Epithelial cell of prostate (primary cell): Measurements from ENCODE around the gene TJP1.
"Not testable (repeated sequence)": the region's sequence is repeated elsewhere in the genome, so short reads cannot be mapped to it uniquely, and the experiment has no call there.

Experiments
- DNase-seq: peaks from one replicate; pipeline ENCODE4 v3.0.0-alpha.2; 2011; ENCODE audit warnings: low read depth, low spot score
- H3K27ac ChIP-seq: fragments of 450-650 bp; 2 replicates; pipeline ENCODE4 v1.5.1; 2017; ENCODE audit warnings: mild to moderate bottlenecking

The TJP1 gene

DNA sequence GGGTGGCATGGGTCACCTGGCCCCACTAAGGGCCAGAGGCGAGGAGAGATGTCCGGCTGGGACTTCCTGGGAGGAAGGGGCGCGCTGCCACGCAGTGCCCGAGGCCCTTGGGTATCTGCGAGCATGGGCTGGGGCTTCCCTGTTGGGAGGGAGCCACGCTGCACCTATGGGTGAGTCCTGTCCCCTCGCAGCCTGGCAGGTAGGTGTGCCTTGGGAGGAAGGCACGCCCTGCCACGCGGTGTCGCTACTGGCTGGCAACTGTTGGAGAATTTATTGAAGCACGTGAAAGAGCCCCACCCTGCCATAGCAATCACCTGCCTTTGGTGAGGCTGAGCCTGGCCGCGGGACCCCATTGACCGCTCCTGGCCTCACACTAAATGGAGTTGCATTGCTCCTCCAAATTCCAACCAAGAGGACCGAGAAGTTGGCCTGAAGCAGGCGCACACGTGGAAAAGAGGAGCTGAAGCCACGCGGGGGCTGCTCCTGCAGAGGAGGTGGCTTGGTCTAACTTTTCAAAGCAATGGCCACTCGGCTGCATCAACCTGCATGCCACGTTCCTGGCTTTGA lies 134.2 kb downstream of the TJP1 start:
- DNase-seq, result no peak
- no peak overlapping the region for H3K27ac ChIP-seq

- no peak for DNase-seq
- no peak overlapping the region for H3K27ac ChIP-seq
Measured at GRCh38 chr15:29687204-29687815, 135.0 kb downstream of the TJP1 start.

DNA sequence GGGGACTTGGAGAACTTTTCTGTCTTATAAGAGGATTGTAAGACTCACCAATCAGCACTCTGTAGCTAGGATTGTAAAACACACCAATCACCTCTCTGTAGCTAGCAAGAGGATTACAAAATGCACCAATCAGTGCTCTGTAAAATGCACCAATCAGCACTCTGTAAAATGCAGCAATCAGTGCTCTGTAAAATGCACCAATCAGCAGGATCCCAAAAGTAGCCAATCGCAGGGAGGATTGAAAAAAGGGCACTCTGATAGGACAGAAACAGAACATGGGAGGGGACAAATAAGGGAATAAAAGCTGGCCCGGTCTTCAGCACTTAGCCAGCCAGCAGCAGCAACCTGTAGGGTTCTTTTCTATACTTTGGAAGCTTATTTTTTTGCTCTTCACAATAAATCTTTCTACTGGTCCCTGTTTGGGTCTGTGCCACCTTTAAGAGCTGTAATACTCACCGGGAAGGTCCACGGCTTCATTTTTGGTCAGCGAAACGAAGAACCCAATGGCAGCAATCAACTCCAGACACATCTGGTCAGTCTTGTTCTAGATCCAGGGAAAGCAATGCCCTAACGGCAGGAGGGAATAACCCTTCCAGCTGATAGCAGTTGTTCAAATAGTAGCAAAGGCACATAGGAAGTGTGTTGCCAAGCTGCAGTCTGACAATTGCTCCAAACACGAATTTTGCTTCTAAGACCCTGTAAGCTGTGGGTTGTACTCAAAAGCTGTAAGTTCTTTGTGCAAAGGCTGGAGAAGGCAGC lies 135.6 kb downstream of the TJP1 start:
- no peak for DNase-seq
- H3K27ac ChIP-seq, result no peak overlapping the region

GRCh38 chr15:29686079-29686425 lies 136.2 kb downstream of the TJP1 start:
- DNase-seq, result no peak
- no peak overlapping the region for H3K27ac ChIP-seq

DNA sequence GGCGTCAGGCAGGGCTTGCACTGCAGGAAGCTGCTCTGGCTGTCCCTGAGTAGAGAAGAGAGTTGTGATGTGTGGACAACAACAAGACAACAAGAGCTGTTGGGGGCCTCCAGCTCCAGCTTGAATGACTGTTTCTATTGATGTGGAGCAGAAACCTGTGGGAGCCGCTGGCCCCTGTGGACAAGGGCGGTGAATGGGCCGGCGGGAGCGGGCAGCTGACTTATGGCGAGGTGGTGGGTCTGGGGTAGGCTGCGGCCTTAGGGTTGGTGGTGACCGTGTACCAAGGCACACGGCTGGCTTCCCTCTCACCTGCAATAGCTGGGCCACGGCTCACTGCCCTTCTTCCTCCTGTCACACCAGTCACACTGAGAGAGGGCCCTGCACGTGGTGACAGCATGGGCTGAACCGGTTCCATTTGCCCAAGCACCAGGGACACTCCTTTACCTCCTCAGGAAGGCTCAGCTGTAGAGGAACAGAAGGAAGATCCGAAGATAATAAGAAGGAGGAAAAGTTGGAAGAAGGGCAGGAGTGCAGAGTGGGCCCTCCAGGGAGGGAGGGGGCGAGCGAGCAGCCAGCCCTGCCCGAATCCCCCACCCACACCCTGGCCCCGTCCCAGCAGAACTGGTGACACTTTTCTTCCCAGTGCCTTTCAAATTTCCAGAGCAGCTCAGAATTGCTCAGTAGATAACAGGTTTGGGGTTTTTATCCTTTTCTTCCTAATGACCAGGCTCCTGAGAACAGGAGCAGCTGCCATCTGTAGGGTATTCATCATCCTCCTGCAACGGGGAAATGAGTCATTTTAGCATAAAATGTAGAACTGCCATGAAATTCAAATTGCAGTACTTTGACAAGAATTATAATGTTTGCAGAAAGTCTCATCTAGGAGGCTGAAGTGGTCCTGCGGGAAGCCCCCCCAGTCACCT lies 136.9 kb downstream of the TJP1 start:
- DNase-seq, result no peak

GRCh38 chr15:29682781-29683180 lies 139.5 kb downstream of the TJP1 start:
- H3K27ac ChIP-seq, result no peak overlapping the region
- no peak for DNase-seq

More for the DNA sequence above, 136.9 kb downstream of the TJP1 start:
- no peak overlapping the region for H3K27ac ChIP-seq

GRCh38 chr15:29682361-29682760 lies 139.9 kb downstream of the TJP1 start:
- no peak for DNase-seq
- no peak overlapping the region for H3K27ac ChIP-seq

- H3K27ac ChIP-seq, result no peak overlapping the region
- no peak for DNase-seq
Measured at GRCh38 chr15:29681946-29682345, 140.3 kb downstream of the TJP1 start.

DNA sequence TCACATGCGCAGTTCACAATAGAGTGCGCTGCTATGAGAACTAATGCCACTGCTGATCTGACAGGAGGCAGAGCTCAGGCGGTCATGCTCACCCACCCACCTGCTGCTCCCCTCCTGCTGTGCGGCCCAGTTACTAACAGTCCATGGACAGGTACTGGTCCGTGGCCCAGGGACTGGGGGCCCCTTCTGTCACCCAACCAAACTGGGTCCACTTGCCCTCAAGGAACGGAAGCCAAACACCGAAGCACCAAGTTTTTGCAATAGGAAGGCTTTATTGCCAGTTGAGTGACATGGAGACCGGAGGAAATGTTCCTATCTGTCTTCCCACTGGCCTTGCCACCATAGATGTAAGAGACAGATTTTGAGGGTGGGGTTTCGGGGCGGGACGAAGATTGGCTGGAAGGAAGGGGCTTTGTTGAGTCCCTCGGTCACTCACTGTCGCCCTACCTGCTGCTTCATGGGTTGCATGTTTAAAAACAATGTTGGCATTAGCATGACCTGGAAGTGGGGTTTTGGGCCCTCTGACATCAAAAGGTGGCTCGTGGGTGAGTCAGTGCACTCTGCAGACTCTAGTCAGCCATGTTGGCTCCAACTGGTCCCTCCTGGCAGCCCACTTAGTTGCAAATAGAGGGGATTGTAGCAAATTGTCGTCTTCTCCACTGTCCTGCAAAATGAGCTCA lies 141.0 kb downstream of the TJP1 start:
- no peak overlapping the region for H3K27ac ChIP-seq
- DNase-seq, result no peak

DNA sequence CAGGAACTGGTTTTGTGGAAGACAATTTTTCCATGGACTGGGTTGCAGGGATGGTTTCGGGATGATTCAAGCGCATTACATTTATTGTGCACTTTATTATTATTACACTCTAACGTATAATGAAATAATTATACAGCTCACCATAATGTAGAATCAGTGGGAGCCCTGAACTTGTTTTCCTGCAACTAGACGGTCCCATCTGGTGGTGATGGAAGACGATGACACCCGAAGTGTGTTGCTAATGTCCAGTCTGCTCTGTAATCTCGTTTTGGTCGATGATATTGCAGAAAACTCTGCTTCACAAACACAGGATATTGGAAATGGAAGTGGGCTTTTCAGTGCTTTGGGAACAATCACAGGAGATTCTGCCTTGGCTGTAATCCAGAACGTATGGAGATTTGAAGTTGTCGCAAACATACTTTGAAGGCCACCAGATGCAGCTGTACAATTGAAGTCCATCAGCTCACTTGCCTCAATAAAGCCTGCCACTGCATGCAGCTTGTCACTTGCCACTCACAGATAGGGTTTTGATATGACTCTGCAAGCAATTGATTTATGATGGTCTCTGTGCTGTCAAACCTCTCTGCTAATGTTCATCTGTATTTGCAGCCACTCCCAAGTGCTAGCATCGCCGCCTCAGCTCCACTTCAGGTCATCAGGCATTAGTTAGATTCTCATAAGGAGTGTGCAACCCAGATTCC lies 141.7 kb downstream of the TJP1 start:
- no peak for DNase-seq
- H3K27ac ChIP-seq, result no peak overlapping the region

GRCh38 chr15:29678504-29679034 lies 143.7 kb downstream of the TJP1 start:
- no peak overlapping the region for H3K27ac ChIP-seq
- no peak for DNase-seq

- no peak overlapping the region for H3K27ac ChIP-seq
Measured at GRCh38 chr15:29677871-29678461, 144.3 kb downstream of the TJP1 start.

DNA sequence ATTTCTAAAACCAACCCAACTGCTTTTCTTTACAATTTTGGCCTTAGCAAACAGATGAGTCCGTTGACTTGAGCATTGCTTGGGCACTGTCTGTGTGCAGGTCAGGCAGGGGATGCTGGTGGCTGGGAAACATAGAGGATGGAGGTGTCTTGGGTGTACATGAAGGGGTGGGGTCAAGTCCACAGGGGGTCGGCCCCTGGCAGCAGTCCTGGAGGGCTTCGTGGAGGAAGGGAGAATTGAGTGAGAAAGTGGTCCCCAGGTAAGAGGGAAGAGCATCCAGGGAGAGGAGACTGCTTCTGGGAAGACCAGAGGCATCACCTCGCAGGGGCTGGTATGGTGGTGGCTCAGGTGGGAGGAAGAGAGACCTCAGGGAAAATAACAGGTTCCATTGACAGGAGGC lies 144.8 kb downstream of the TJP1 start:
- H3K27ac ChIP-seq, result no peak overlapping the region
- DNase-seq, result no peak

More at GRCh38 chr15:29677871-29678461, 144.3 kb downstream of the TJP1 start:
- DNase-seq, result no peak

DNA sequence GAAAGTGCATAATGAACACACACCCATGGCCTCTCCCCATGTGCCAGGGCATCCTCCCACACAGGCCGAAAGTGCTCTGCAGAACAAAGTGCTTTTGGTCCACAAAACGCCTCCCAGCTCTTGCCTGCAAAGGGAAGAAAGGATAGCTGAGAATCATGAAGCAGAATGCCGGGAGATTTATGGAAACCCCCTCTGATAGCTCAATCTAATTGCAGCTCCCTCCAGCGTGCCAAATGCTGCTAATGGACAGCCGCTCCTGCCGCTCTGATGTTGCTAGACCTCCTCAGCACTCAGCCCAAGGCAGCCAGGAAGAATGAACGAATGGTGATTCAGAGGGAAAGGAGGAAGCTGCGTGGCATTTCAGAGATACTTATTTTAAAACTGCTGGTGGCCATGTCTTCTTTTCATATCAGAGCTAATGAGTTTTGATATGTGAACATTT lies 145.3 kb downstream of the TJP1 start:
- H3K27ac ChIP-seq, result no peak overlapping the region
- no peak for DNase-seq

GRCh38 chr15:29676374-29676960 lies 145.8 kb downstream of the TJP1 start:
- DNase-seq, H3K27ac ChIP-seq: not testable (repeated sequence)

- no peak for DNase-seq
- H3K27ac ChIP-seq, result no peak overlapping the region
Measured at GRCh38 chr15:29675791-29676301, 146.4 kb downstream of the TJP1 start.

- DNase-seq, result no peak
- no peak overlapping the region for H3K27ac ChIP-seq
Measured at GRCh38 chr15:29674661-29675533, 147.4 kb downstream of the TJP1 start.
